ENCODE measurements around the gene AUTS2.

Gene AUTS2

DNA sequence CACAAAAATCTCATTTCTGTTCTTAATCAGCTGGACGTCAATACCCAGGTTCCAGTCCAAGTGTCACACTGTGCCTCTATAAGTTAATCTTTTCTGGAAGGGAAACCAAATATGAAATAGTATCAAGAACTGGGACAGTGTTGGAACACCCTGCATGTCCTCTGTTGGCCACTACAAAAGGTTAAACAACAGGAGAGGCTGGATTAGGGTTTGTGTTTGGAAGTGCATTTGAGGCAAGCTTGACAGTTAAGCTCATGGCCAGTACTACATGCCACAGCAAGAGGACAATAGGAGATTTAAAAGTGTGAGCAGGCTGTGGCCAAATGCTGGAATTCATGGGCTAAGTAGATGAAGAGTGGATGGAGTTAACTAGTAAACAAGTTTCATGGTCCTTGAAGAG, 751.5 kb downstream of the AUTS2 start:
- no peak overlapping the region for H3K4me3 ChIP-seq (ENCODE audit: low read depth, low read length)
- DNase-seq (ENCODE audit: low read depth): no peak
- TF ChIP-seq, protein P1, sequence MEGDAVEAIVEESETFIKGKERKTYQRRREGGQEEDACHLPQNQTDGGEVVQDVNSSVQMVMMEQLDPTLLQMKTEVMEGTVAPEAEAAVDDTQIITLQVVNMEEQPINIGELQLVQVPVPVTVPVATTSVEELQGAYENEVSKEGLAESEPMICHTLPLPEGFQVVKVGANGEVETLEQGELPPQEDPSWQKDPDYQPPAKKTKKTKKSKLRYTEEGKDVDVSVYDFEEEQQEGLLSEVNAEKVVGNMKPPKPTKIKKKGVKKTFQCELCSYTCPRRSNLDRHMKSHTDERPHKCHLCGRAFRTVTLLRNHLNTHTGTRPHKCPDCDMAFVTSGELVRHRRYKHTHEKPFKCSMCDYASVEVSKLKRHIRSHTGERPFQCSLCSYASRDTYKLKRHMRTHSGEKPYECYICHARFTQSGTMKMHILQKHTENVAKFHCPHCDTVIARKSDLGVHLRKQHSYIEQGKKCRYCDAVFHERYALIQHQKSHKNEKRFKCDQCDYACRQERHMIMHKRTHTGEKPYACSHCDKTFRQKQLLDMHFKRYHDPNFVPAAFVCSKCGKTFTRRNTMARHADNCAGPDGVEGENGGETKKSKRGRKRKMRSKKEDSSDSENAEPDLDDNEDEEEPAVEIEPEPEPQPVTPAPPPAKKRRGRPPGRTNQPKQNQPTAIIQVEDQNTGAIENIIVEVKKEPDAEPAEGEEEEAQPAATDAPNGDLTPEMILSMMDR (IDR thresholded peaks at IDR 0.05; ENCODE audit: low read depth, low read length, missing control alignments): no peak

DNA sequence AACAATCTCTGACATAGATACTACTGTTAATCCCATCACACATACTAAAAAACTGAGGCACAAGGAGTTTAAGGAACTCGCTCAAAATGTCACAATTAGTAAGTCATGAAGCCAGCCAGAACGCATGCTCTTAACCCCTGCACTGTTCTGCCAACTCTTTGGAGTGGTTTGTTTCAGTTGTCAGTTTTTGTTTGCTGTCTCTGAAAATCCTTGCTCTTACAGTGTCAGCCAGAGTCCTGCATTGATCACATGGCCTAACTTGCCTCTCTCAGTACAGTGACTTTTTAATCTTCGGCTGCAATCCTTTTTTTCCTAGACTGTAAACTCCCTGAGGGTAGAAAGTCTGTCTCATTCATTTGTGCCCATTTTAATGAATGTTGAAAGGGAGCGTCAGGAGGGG, 753.8 kb downstream of the AUTS2 start:
- no peak overlapping the region for H3K4me3 ChIP-seq (ENCODE audit: low read depth, low read length)
- TF ChIP-seq, protein P1 (IDR thresholded peaks at IDR 0.05; ENCODE audit: low read depth, low read length, missing control alignments): no peak
- DNase-seq (ENCODE audit: low read depth): no peak

DNA sequence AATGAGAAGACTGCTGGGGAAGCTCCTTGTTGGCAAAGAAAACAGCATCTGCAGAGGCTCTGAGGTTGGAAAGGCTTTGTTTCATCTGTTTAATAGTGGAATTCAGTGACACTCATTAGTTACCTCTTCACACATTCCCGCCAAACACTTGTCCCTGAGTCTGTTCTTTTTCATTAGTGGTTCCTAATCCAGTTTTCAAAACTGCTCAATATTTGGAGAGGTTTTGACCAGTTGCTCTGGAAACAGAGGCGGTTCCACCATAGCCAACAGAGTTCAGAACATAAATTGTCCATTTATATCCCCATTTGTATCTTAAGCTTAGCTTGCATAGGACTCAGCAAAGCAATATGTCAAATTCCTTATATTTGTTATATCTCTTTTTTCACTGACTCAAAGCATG, 754.6 kb downstream of the AUTS2 start:
- no peak overlapping the region for H3K4me3 ChIP-seq (ENCODE audit: low read depth, low read length)
- TF ChIP-seq, protein P1 (IDR thresholded peaks at IDR 0.05; ENCODE audit: low read depth, low read length, missing control alignments): no peak
- DNase-seq (ENCODE audit: low read depth): no peak

DNA sequence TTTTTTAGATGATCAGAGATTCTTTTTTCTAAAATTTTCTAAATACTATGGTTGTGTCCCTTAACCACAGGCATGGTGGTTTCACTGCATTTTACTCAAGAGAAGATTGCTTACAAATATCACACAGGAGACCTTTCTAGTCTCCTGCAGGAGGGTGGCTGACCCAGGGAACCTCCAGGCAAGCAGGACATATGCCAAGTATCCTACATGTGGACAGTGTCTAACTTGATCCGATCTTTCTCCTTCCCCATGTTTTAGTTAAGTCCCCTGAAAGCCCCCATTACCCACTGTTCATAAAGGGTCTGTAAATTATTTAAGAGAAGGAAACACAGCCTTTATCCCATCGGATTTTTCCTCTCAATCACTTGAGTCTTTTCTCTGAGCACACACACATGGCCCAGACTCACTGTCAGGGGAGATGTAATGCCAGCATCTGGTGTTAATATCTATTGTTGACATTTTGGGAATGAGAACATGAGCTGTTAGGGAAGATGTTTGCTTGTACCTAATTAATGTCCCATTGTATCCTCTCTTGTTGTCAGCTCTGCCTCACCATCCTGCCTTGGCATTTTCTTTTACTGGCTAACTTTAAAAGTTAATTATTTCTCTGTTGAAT, 755.2 kb downstream of the AUTS2 start:
- DNase-seq (ENCODE audit: low read depth): no peak
- TF ChIP-seq, protein P1 (IDR thresholded peaks at IDR 0.05; ENCODE audit: low read depth, low read length, missing control alignments): no peak
- no peak overlapping the region for H3K4me3 ChIP-seq (ENCODE audit: low read depth, low read length)

DNA sequence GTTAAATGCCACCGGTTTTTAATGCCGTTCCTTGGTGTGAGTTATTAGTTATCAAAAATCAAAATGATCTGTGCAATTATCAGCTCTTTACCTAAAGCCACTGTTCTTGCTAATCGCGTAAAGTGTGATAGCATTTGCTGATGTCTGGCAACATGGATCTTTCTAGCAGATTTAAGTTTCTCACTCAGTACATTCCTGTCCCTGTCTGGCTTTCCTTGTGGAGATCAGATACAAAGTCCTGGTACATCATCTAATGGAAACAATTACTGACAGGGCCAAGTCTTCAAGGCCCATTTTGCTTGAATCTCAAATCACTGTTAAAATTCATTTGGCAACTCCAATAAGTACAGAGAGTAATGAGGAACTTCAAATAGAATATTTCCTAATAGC, 755.7 kb downstream of the AUTS2 start:
- no peak for DNase-seq (ENCODE audit: low read depth)
- TF ChIP-seq, protein P1 (IDR thresholded peaks at IDR 0.05; ENCODE audit: low read depth, low read length, missing control alignments): no peak

DNA sequence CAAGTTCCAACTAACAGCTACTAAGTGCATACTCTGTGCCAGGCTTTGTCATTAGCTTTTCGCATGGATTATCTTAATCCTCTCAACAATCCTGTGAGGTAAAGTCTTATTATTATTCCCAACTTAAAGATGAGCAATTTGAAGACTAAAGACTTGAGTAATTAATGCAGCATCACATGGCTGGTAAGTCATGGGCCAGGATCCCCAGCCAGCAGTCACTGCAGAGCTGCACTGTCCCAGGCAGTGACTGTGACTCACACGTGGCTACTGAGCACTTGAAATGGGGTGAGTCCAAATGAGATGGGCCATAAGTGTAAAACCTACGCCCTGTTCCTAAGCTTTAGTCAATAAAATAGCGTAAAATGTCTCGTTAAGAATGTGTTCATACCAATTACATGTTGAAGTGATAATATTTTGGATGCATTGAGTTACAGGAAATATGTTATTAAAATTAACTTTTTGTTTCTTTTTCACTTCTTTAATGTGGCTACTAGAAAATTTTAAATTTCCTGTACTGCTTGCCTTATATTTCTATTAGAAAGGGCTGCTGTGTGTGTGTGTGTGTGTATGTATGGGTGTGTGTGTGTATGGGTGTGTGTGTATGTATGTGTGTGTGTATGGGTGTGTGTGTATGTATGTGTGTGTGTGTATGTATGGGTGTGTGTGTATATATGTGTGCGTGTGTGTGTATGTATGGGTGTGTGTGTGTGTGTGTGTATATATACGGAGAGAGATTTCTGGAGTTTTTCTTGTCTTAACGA, 756.3 kb downstream of the AUTS2 start:
- no peak for DNase-seq (ENCODE audit: low read depth)
- TF ChIP-seq, protein P1 (IDR thresholded peaks at IDR 0.05; ENCODE audit: low read depth, low read length, missing control alignments): no peak
- H3K4me3 ChIP-seq (ENCODE audit: low read depth, low read length): no peak overlapping the region

More for the DNA sequence above, 755.7 kb downstream of the AUTS2 start:
- no peak overlapping the region for H3K4me3 ChIP-seq (ENCODE audit: low read depth, low read length)

All from GM12864 (cell line).